NCI-H1694 treated with DMSO at 0.1 percent for 48 hours (cell line): ENCODE measurements around the gene STK25.
"Not testable (repeated sequence)": the region's sequence is repeated elsewhere in the genome, so short reads cannot be mapped to it uniquely, and the experiment has no call there.

ENCODE experiments used
- DNase-seq: peaks from one replicate; lab custom pipeline; 2025; lab: John Stamatoyannopoulos, UW

Gene STK25

GRCh38 chr2:241507430-241508239 is 749 bp downstream of the STK25 start:
- DNase-seq: no peak

DNA sequence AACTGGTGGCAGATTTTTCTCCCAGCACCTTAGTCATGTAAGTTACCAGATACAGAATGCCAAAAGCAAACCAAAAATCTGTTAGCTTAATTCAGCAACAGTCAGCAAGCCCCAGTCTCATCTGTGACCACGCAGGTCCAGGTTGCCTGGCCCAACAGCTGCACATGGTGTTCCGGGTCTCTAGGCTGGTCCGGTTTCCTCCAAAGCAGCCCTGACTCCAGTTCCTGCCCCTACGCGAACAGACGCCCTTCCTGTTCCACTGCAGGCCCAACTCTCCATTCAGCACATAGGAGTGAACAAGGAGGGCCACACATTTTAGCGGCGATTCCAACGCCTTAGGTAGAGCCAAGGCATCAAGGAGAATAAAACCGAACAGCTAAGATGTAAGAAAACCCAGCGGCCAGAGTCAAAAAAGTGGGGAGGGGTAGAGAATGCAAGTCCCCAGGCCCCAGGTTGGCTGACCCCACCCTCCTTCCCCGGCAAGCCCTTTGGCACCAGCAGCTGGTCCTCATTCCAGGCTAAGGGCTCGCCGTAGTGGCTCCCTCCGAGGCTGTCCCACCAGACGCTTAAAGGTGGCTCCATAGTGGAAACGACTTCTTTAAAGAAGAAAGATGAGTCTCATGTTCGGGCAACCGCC is 1.5 kb downstream of the STK25 start:
- DNase-seq: no peak

- not testable (repeated sequence) for DNase-seq
Observed at GRCh38 chr2:241506317-241506716, 2.1 kb downstream of the STK25 start.

DNA sequence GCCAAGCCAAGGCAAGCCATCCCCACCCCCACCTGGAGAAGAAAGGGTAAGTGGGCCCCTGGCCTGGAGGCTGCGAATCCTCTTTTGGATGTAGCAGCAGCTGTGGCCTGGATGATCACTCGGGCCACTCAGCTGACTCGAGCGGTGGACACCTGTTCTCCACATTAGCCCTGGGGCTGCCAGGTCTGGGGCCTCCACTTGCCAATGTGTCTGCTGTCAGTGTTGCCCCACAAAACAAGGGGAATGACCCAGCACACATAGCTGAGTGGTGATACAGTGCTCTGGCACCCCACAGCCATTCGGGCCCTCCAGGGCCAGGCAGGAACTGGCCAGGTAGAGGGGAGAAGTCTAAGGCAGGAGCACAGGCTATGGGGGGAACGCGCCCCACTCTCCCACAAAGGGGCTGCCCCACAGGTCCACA is 2.6 kb downstream of the STK25 start:
- DNase-seq: no peak

- no peak for DNase-seq
Observed at GRCh38 chr2:241505086-241505780, 3.2 kb downstream of the STK25 start.

GRCh38 chr2:241503776-241504392 is 4.5 kb downstream of the STK25 start:
- no peak for DNase-seq

DNA sequence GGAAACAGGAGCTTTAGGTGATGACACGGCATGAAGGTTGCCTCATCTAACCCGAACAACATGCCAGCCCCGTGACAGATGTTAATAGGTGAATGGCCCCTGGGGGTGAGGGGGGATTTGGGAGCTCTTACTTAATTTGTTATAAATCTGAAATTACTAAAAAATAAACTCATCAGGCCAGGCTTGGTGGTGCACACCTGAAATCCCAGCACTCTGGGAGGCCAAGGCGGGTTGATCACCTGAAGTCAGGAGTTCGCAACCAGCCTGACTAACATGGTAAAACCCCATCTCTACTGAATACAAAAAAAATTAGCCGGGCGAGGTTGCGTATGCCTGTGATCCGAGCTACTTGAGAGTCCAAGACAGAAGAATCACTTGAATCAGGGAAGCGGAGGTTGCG is 6.1 kb downstream of the STK25 start:
- no peak for DNase-seq

- DNase-seq: no peak
Observed at GRCh38 chr2:241501551-241501950, 6.8 kb downstream of the STK25 start.

DNA sequence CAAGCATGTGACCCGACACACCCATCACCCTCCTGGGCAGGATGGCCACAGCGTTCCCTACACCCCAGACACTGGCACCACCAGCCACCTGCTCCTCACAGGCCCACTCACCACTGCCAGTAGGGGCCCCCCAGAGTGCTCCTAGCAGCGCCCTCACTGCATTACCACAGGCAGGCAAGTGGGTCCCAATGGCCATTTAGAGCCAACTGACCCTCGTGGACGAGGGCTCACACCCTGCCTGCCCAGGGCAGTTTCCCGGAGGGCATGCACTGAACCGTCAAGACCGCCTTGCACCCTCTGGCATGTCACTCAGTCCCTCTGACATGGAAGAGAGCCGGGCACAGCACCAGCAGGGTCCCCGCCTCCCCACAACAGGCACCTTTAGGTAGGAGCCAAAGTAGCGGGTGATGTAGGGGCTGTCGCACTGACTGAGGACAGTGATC is 7.3 kb downstream of the STK25 start:
- DNase-seq: no peak

GRCh38 chr2:241500431-241500975 is 7.9 kb downstream of the STK25 start:
- no peak for DNase-seq

DNA sequence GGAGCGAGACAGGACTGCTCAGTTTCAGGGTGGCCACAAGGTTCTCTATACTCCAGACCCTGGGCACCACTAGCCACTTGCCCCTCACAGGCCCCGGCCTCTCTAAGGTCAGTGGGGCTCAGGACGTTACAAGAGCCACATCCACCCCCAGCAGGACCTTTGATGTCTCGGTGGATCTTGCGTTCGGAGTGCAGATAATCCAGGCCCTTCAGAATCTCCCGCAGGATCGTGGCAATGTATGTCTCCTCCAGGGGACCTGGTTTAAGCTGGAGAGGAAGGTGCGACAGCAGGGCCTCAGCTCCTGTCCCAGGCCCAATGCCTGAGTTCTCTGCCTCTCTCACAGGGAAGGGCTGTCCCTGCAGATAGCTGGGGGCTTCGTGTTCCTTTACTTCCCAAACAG is 8.4 kb downstream of the STK25 start:
- DNase-seq: no peak

GRCh38 chr2:241499146-241499965 is 9.0 kb downstream of the STK25 start:
- DNase-seq: no peak

- no peak for DNase-seq
Observed at GRCh38 chr2:241498115-241499070, 10.0 kb downstream of the STK25 start.

- DNase-seq: no peak
Observed at GRCh38 chr2:241496904-241497877, 11.2 kb downstream of the STK25 start.

DNA sequence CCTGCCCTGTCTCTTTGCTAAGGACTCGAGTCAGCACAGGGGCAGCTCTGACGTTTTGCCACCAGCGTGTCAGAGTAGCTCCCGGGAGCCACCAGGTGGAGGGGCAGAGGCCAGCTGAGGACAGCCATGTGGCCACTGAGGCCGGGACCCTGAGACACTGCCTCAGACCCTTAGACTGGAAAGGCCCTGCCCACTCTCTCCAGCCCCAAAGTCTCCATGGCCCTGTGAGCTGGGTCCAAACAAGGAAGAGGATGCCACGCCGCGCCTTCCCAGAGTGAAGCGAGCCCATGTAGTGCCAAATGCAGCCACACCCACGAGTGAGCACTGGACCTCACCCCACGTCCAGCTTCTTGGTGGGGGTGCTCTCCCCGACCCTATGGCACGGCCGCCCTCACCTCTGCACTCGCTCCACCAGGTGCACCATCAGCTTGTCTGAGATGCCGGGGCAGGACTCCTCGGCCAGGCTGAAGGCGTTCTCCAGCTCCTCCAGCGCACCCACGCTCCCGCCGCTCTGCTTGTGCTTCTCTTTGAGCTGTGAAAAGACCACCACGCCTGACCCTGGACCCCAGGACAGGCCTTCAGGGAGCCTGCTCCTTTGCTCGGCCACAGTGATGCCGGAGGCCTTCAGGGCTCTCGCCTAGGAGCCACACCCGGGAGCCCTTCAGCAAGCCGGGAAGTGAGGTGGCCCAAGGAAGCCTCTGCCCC is 12.2 kb downstream of the STK25 start:
- DNase-seq: no peak

DNA sequence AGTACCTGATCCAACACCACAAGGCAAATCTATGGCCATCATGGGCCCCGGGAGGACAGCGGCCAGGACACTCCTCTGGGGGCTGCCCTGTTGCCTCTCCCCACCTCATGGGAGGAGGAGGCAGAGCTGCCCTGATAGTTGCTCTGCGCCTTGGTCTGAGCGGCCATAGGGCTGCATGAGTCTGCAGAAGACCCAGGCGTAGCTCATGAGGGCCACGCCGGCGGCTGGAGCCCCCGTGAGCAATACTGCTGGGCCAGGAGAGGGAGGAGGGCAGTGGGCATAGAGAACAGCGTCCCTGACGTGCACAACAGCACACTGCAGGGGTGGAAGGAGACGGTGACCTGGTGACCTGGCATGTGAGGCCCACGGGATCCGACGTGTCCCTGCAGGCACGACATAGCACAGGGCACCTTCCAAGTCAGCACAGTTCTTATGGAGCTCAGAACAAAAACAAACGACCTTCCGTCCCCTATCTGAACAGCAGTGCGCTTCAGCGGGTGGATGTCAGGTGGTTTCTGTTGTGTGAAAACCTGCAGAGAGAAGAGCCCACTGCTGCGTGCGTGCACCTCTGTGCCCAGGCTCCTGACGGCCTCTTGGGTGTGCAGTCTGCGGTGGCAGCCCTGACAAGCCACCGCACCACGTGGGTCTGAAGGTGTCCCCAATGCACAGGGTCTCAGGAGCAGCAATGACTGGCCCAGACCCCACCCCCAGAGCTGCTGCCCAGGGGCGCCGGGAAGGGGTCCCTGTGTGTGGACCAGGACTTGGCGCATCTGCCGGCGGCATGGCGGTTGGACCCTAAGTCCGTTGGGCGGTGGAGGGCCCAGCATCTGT is 13.0 kb downstream of the STK25 start:
- no peak for DNase-seq

DNA sequence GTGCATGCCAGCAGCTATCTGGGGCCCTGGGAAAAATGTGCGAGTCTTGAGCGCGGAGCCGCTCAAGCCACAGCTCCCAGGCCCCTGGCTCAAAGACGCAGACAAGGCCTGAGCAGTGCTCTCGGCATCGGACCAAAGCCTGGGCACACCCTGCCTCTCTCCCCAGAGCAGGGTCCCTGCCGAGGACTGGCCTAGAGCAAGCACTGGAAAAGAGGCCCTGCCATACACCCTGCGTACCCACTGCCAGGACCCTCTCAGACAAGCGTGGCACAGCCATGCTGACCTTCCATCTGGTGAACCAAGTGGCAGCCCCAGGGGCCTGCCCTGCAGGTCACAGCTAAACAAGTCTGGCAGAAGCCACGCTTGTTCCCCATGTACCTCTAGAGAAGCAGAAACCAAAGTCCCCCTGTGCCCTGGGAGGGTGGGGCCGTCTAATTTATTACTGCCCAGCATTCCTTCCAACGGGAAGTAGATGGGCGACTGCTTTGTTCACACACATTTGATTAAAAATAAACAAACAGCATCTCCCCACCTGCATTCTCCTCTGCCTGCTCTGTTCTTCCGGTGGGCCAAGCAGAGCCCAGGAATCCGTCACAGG is 14.0 kb downstream of the STK25 start:
- no peak for DNase-seq
